ENCODE data around the gene GABRA4. TPM values are rescaled to one million over a fixed set of nuclear protein-coding genes. Genes with fewer than 3 reads are reported as not detected.
A peak's percentile ranks its signal among the peaks of the same experiment; 100 is the strongest.

GABRA4 gene
- not detected in 2 replicates for total RNA-seq (2014; rRNA removed; shearing (Covaris generic); ENCODE audit: low replicate concordance)

DNA sequence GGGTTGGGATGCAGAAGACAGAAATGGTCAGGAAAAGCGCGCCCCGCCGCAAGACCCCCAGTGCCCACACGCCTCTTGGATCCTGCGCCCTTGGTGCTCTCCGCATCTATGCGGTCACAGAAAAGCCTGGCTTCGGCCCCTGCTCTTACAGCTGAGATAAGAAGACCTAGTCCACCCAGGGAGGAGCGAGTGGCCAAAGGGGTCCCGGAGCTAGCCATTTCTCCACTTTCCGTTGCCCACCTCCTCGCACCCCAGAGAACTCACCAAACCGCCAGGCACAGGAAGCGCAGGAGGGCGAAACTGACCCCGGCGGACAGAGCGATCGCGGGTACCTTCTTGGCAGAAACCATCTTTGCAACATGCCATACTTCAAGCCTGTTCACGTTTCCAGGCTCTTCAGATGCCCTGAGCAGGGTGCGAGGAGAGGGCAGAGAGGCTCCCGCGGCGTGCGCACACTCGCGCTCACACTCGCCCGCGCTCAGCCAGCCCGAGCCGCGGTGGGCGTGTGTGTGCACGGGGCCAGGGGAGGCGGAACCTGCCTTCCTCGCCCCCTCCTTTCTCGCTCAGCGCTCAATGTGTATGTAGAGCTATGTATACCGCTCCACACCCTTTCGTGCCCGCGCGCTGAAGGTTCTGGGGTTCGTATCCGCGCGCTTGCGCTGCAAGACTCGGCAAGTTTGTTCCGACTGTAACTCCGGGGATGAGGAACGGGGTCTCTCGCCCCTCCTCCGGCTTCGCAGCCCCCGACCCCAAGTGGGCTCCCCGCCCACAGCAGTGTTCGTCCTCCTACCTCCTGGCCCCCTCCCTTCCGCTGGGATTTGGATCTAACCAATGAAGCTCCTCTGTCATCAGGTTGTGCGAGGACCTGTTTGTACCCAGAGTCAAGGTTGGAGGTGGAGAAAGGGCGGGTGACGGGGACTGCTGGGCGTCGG is at the start of gene GABRA4:
Gene GABRA4, minus strand, starts transcription at position 507 of the 932 bp plus-strand sequence. Its CDS starts 157 bp downstream, at position 350.
- DNase-seq = peak; percentile 4
- Histone ChIP-seq H3K27me3 (no peaks in the 10 kb centered on the region), H3K9me3 (no peaks in the 10 kb centered on the region), H3K36me3 (no peaks in the 10 kb centered on the region), H3K4me3 (peak within 1 kb of the TSS; percentile 36)

DNA sequence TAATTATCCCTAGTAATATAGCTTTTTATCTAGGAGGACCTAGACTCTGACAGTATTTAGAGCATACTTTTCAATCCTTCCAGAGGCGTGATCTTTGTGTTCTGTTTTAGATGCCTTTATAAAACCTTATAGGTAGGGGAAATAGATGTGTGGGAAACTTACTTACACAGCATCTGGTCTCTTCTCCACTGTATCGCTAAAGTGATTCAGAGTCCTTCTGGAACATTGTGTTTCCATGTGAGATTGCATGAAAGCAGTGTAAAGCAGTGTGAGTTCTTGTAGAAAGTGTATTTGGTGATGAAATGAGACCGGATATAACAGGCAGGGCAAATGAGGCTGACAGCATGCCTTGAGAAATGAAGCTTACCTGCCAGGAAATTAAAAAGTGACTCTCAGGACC is 47.4 kb upstream of the GABRA4 start:
- H3K36me3 ChIP-seq = no peaks in the 10 kb centered on the region
- no peaks in the 10 kb centered on the region for H3K9me3 ChIP-seq
- H3K27me3 ChIP-seq = no peaks in the 10 kb centered on the region
- H3K4me3 ChIP-seq = no peak overlapping the region
- DNase-seq = no peak

DNA sequence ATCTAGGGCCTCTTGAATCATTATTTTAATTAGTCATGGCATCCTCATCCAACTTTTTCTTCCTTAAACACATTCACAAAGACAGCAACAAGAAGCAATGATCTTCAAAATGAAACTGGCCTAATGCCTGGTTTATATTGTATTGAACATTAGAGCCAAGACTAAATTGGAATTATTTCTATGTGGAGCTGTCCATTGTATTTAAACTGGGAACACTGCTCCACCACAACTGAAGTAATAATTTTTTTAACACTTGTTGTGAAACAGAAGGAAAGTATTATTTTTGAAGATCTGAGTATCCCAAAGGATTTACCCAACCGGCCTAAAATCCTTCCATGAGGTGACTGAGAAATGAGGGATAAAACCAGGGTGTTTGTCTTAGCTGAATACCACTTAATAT is 44.9 kb upstream of the GABRA4 start:
- Histone ChIP-seq H3K36me3 (no peaks in the 10 kb centered on the region), H3K9me3 (no peaks in the 10 kb centered on the region), H3K4me3 (no peak overlapping the region), H3K27me3 (no peaks in the 10 kb centered on the region)
- no peak for DNase-seq

GRCh38 chr4:47032405-47033106 is 39.2 kb upstream of the GABRA4 start:
- Histone ChIP-seq H3K36me3 (no peaks in the 10 kb centered on the region), H3K27me3 (no peaks in the 10 kb centered on the region), H3K9me3 (no peaks in the 10 kb centered on the region), H3K4me3 (peak overlapping the region; percentile 54)
- peak; percentile 70 for DNase-seq

DNA sequence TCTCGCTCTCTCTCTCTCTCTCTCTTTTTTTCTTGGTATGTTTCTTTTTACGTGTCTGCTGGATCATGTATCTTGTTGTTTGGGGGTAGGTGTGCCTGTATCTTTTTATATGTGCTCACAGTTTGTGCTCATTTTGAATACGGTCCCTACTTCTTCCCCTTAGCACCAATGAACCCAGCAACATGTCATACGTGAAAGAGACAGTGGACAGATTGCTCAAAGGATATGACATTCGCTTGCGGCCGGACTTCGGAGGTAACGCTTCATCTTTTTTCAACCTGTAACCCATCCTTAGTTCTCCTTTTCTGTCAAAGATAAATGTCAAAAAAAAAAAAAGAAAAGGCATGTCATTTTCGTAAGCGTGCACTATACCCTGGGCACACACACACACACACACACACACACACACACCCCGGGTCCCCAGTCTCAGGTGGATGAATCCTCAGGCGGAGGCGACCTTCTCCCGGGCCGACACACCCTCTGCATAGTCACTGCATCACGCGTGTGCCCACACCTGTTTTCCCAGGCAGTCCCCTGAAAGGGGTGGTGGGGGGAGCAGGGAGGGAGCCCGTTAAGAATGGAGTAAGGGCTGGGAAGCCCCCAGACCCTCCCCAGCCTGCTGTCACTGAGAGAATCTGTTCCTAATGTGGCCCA is 38.5 kb upstream of the GABRA4 start:
- Histone ChIP-seq H3K9me3 (no peaks in the 10 kb centered on the region), H3K27me3 (no peaks in the 10 kb centered on the region), H3K4me3 (peak overlapping the region; percentile 54), H3K36me3 (no peaks in the 10 kb centered on the region)
- no peak for DNase-seq

DNA sequence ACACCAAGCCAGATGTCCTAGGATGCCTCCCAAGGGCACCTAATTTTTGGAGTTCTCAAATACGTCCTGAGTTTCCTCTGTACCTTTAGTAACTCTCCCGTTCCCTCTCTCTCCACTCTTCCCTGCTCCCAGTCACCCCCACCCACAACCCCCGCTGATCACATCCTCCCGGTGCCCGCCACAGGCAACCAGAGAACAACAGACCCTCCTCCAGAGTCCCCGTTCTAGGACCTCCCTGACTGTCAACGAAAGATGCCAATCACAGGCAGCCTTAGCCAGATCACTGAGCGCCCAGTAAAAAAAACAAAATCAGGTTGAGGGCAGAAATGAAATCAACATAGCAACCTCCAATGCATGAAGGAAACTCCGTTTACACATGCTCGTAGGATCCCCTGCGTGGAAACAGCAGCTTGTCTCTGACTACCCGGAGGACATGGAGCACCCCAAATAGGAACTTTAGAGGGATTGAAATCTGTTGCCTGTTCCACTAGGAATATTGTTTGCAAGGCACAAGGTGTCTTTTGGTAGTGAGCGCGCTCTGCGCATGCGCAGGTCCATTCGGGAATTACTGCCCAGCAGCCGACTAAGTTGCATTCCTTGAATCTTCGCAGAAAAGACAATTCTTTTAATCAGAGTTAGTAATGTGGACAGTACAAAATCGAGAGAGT is 37.8 kb upstream of the GABRA4 start, which contains the start of gene GABRB1:
Gene GABRB1, plus strand, starts transcription at position 557 of the 668 bp plus-strand sequence.
- peak; percentile 14 for DNase-seq
- Histone ChIP-seq H3K27me3 (no peaks in the 10 kb centered on the region), H3K36me3 (no peaks in the 10 kb centered on the region), H3K4me3 (peak within 1 kb of the TSS; percentile 54), H3K9me3 (no peaks in the 10 kb centered on the region)

- no peak overlapping the region for H3K4me3 ChIP-seq
- no peak for DNase-seq
Measured at GRCh38 chr4:47017494-47017893, 24.1 kb upstream of the GABRA4 start.

GRCh38 chr4:47017081-47017480 is 23.7 kb upstream of the GABRA4 start:
- DNase-seq = no peak
- Histone ChIP-seq H3K9me3 (no peaks in the 10 kb centered on the region; the same call in 1 of the 2 replicates), H3K27me3 (no peaks in the 10 kb centered on the region), H3K4me3 (no peak overlapping the region), H3K36me3 (no peaks in the 10 kb centered on the region)

More at GRCh38 chr4:47017494-47017893, 24.1 kb upstream of the GABRA4 start:
- H3K9me3 ChIP-seq = no peaks in the 10 kb centered on the region; the same call in 1 of the 2 replicates
- H3K36me3 ChIP-seq = no peaks in the 10 kb centered on the region
- H3K27me3 ChIP-seq = no peaks in the 10 kb centered on the region

GRCh38 chr4:47013373-47013772 is 20.0 kb upstream of the GABRA4 start:
- DNase-seq = no peak
- no peaks in the 10 kb centered on the region; the same call in 1 of the 2 replicates for H3K9me3 ChIP-seq

DNA sequence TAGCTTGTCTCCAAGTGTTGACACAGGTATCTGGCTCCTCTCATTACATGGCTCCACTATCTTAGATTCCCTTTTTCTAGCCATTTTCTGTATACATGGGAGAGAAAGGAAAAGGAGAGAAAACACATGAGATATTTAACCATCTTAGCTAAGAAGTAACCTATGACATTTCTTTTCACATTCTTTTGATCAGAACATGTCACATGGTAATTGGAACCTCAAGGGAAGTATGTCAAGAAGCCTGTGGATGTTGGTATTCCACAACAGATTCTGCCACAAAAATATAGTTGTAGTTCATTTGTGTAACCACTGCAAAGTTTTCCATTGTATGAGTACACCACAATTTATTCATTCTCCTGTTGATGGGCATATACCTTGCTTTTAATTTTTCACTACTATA is 19.3 kb upstream of the GABRA4 start:
- no peak for DNase-seq
- H3K36me3 ChIP-seq = no peaks in the 10 kb centered on the region
- H3K4me3 ChIP-seq = no peak overlapping the region
- no peaks in the 10 kb centered on the region for H3K27me3 ChIP-seq
- no peaks in the 10 kb centered on the region; the same call in 1 of the 2 replicates for H3K9me3 ChIP-seq

More at GRCh38 chr4:47013373-47013772, 20.0 kb upstream of the GABRA4 start:
- Histone ChIP-seq H3K36me3 (no peaks in the 10 kb centered on the region), H3K27me3 (no peaks in the 10 kb centered on the region), H3K4me3 (no peak overlapping the region)

DNA sequence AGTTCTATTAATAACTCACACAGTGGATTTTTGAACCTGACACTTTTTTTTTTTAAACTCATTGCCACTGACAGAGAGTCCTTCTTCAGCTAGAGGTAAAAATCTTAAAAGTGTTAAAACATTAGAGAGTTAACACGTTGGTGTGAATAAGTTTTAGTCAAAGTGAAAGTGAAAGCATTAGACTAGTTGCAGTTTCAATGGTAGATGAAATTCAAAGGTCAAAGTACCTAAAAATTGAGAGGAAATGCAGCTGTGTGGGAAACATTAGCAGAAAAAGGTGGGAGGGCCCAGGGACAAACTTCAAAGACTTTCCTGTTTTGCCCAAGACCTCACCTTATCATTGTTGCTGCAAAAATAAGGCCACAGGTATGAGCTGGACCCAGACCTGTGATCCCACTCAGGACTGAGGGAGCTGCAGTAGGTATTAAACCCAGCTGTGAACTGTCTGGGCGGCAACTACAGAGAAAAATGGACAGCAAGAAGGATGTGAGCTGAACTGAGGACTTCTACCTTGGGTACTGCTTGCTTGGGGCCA is 17.6 kb upstream of the GABRA4 start:
- H3K36me3 ChIP-seq = no peaks in the 10 kb centered on the region
- no peaks in the 10 kb centered on the region; the same call in 1 of the 2 replicates for H3K9me3 ChIP-seq
- no peak for DNase-seq
- H3K27me3 ChIP-seq = no peaks in the 10 kb centered on the region
- peak overlapping the region; percentile 17 for H3K4me3 ChIP-seq

GRCh38 chr4:47010347-47010911 is 17.0 kb upstream of the GABRA4 start:
- no peaks in the 10 kb centered on the region for H3K27me3 ChIP-seq
- no peaks in the 10 kb centered on the region for H3K36me3 ChIP-seq
- DNase-seq = no peak
- peak overlapping the region; percentile 17 for H3K4me3 ChIP-seq
- no peaks in the 10 kb centered on the region; the same call in 1 of the 2 replicates for H3K9me3 ChIP-seq

DNA sequence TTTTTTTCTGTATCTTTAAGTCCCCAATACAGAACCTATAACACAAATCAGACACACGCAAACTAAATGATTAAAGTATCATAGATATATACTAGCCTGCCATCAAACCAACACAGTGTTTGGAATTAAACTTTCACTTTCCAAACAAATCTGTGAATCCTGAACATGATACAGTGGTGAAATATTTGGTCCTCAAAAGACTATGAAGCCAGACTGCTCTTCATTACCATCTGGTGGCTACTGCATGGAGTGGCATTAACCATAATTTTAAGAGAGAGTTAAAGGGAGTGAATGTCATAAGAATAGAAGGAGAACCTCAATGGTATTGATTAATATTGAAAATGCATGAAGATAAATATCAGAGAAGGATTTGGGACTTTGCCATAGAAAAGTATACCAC is 9.2 kb upstream of the GABRA4 start:
- no peaks in the 10 kb centered on the region for H3K9me3 ChIP-seq
- no peaks in the 10 kb centered on the region for H3K36me3 ChIP-seq
- no peak overlapping the region for H3K4me3 ChIP-seq
- DNase-seq = no peak
- no peaks in the 10 kb centered on the region for H3K27me3 ChIP-seq

GRCh38 chr4:47000406-47000805 is 7.0 kb upstream of the GABRA4 start:
- H3K4me3 ChIP-seq = no peak overlapping the region
- no peaks in the 10 kb centered on the region for H3K9me3 ChIP-seq
- DNase-seq = no peak
- no peaks in the 10 kb centered on the region for H3K27me3 ChIP-seq
- H3K36me3 ChIP-seq = no peaks in the 10 kb centered on the region

DNA sequence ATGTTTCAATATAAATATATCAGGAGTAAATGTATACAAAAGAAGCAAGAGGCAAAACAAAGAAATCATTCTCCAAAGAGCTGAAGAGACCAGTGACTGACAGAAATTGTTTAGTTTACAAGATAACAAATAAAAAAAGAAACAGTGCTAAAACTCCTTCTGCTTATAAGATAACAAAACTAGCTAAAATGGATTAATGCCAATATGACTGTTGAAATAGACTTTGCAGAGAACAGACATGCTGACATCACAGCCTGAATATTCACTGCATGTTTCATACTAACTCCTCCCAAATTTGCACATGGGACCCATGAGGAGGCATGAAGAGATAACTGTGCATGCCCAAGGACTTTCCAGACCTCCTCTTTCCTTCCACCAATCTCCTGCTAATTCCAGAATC is 6.2 kb upstream of the GABRA4 start:
- Histone ChIP-seq H3K9me3 (no peaks in the 10 kb centered on the region), H3K36me3 (no peaks in the 10 kb centered on the region)
- DNase-seq = no peak

DNA sequence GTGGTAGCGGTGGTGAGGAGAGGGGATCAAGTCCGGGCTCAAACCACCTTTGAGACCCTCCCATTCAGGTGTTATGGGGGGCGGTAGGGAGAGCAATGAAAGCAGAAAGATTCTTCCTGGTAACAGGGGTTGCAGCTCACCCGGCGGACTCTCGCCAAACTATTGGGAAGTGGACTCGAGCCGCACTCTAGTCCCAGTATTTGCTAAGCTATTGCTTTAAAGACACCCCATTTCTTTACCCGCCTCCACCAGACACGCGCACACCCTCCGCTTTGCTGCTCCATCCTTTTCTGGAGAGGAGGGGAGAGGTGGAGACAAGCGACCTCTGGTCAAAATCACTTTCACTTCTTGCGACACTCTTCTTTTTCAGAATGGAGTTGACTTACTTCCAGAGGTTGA is 625 bp upstream of the GABRA4 start:
- peak; percentile 1 for DNase-seq
- H3K27me3 ChIP-seq = no peaks in the 10 kb centered on the region
- H3K4me3 ChIP-seq = peak overlapping the region; percentile 36

More for the DNA sequence above, 6.2 kb upstream of the GABRA4 start:
- no peaks in the 10 kb centered on the region for H3K27me3 ChIP-seq
- no peak overlapping the region for H3K4me3 ChIP-seq

More for the DNA sequence above, 625 bp upstream of the GABRA4 start:
- H3K36me3 ChIP-seq = no peaks in the 10 kb centered on the region
- no peaks in the 10 kb centered on the region for H3K9me3 ChIP-seq
